Measurements from ENCODE around the gene KCNH4. TPM values are rescaled to one million over a fixed set of nuclear protein-coding genes. Genes with fewer than 3 reads are reported as not detected.

Gene KCNH4
- total RNA-seq, 1 donor from 2014 or later, result 0.25 TPM

DNA sequence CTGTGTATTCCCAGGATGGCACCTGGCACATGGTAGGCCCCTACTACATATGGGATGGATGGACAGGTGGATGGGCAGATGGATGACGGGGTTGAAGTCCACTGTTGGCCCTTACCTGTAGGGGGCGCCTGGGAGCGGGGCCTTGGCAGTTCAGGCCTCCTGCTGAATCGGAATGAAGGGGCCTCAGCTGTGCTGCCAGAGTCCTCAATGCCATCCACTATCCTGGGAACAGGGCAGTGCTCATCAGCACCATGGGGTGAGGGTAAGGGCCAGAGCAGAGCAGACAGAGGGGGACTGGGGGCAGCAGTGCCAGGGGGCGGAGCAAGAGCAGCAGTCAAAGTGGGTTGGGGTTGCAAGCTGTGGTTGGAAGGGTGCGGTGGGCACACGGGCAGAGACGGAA is 17.8 kb downstream of the KCNH4 start:
- H3K9me3 Mint-ChIP-seq, result no peaks in the 10 kb centered on the region
- H3K27ac Mint-ChIP-seq, result no peak overlapping the region
- H3K36me3 Mint-ChIP-seq, result no peaks in the 10 kb centered on the region
- peaks cover 2% of the 10 kb centered on the region for H3K4me1 Mint-ChIP-seq
- TF ChIP-seq, protein P1, sequence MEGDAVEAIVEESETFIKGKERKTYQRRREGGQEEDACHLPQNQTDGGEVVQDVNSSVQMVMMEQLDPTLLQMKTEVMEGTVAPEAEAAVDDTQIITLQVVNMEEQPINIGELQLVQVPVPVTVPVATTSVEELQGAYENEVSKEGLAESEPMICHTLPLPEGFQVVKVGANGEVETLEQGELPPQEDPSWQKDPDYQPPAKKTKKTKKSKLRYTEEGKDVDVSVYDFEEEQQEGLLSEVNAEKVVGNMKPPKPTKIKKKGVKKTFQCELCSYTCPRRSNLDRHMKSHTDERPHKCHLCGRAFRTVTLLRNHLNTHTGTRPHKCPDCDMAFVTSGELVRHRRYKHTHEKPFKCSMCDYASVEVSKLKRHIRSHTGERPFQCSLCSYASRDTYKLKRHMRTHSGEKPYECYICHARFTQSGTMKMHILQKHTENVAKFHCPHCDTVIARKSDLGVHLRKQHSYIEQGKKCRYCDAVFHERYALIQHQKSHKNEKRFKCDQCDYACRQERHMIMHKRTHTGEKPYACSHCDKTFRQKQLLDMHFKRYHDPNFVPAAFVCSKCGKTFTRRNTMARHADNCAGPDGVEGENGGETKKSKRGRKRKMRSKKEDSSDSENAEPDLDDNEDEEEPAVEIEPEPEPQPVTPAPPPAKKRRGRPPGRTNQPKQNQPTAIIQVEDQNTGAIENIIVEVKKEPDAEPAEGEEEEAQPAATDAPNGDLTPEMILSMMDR (IDR thresholded peaks at IDR 0.05; ENCODE audit: unreplicated experiment), result peak; percentile 35
- no peak for DNase-seq (ENCODE audit: low spot score in 2 of 2, unreplicated experiment in 2 of 2)
- H3K4me3 Mint-ChIP-seq, result no peak overlapping the region
- no peaks in the 10 kb centered on the region for H3K27me3 Mint-ChIP-seq (ENCODE audit: low read depth)

- H3K4me3 Mint-ChIP-seq, result no peak overlapping the region
These were observed 20.4 kb downstream of the KCNH4 start for GRCh38 chr17:42160531-42160910.

DNA sequence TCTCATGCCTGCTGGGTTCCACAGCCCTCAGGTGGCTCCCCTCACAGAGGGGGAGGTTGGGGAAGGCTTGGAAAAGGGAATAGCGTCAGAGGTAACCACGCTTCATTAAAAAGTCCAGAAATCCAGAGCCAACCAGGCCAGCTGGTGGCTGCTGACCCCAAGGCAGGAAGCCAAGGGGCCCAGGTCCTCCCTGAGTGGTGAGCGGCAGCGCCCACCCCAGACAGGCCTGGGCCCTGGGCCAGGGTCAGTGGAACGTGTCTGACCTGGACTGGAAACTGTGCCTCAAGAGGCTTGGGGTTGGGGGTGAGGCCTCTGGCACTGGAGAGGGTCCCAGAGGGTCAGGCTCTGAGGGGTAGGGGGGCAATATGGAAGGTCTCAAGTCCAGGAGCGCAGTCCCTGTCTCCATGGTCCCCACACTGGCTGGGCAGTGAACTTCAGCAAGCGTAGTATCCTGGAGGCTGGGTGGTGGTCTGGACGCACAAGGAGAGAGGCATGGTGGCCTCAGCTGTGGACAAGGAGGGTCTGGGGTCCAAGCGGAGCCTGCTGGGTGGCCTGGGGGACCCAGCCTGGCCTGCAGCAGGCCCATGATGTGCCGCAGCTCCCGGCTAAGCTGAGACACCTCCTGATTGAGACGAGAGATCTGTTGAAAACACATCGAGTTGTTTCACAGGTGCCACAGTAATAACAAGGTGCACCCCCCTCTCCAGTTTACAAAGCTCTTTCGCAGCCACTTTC is 21.0 kb downstream of the KCNH4 start:
- DNase-seq (ENCODE audit: low spot score in 2 of 2, unreplicated experiment in 2 of 2), result no peak
- no peak overlapping the region for H3K4me3 Mint-ChIP-seq
- H3K36me3 Mint-ChIP-seq, result no peaks in the 10 kb centered on the region

More at GRCh38 chr17:42160531-42160910, 20.4 kb downstream of the KCNH4 start:
- Mint-ChIP-seq H3K36me3 (no peaks in the 10 kb centered on the region), H3K27ac (no peak overlapping the region), H3K27me3 (ENCODE audit: low read depth) (no peaks in the 10 kb centered on the region), H3K4me1 (peaks cover 10% of the 10 kb centered on the region), H3K9me3 (no peaks in the 10 kb centered on the region)
- TF ChIP-seq, protein P1 (IDR thresholded peaks at IDR 0.05; ENCODE audit: unreplicated experiment), result no peak
- DNase-seq (ENCODE audit: low spot score in 2 of 2, unreplicated experiment in 2 of 2), result no peak

GRCh38 chr17:42155614-42156045 is 25.3 kb downstream of the KCNH4 start:
- Mint-ChIP-seq H3K27ac (no peak overlapping the region), H3K9me3 (no peaks in the 10 kb centered on the region), H3K4me3 (peak overlapping the region; percentile 82), H3K27me3 (ENCODE audit: low read depth) (no peaks in the 10 kb centered on the region), H3K36me3 (no peaks in the 10 kb centered on the region), H3K4me1 (peaks cover 22% of the 10 kb centered on the region)
- TF ChIP-seq, protein P1 (IDR thresholded peaks at IDR 0.05; ENCODE audit: unreplicated experiment), result no peak
- no peak for DNase-seq (ENCODE audit: low spot score in 2 of 2, unreplicated experiment in 2 of 2)

More for the DNA sequence above, 21.0 kb downstream of the KCNH4 start:
- no peaks in the 10 kb centered on the region for H3K27me3 Mint-ChIP-seq (ENCODE audit: low read depth)
- TF ChIP-seq, protein P1 (IDR thresholded peaks at IDR 0.05; ENCODE audit: unreplicated experiment), result no peak
- no peak overlapping the region for H3K27ac Mint-ChIP-seq
- H3K4me1 Mint-ChIP-seq, result peaks cover 12% of the 10 kb centered on the region
- no peaks in the 10 kb centered on the region for H3K9me3 Mint-ChIP-seq

DNA sequence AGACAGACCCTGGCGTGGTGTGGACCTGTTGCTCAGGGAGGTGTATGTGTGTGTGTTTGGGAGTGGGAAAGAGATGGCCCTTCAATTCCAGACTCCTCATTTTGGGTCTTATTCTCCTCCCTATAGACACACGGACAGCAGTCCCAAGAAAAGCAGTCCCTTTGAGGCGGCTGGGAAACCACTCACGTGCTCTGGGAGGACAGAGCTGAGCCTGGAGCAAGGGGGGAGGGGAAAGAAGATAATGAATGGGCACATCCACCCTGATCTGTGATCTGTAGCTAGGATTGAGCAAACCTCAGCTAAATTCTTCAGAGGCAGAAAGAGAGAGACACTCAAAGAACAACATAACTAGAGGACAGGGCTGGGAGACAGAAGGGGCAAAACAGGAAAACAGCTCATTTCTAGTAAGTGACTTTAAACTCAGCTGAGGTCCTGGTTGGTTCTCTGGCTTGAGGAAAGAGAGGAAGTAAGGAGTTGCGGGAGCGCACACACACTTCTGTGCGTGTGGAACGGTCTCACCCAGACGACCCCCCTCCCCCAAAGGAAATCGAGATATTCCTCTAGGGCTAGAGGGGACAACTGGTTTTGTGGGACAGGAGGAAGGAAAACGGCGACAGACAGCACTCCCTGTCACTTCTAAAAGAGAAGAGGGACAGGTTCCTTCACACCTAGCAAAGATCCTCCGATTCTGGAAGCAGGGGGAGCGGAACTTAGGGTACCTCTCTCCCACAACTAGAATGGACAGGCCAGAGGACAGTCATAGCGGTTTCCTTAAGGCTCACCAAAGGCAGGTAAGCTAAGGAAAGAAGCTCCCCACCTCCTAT is 26.8 kb downstream of the KCNH4 start:
- Mint-ChIP-seq H3K9me3 (no peaks in the 10 kb centered on the region), H3K27me3 (ENCODE audit: low read depth) (no peaks in the 10 kb centered on the region), H3K4me3 (peak overlapping the region; percentile 82), H3K4me1 (peaks cover 22% of the 10 kb centered on the region), H3K36me3 (no peaks in the 10 kb centered on the region), H3K27ac (peak overlapping the region; percentile 91)
- DNase-seq (ENCODE audit: low spot score in 2 of 2, unreplicated experiment in 2 of 2), result no peak
- TF ChIP-seq, protein P1 (IDR thresholded peaks at IDR 0.05; ENCODE audit: unreplicated experiment), result no peak

All from mesothelial cell of epicardium (in vitro differentiated cells).